SKM-1 treated with dmso at 0.1 percent for 144 hours (cell line): ENCODE data around the gene CD209.
"Not testable (repeated sequence)": the region's sequence is repeated elsewhere in the genome, so short reads cannot be mapped to it uniquely, and the experiment has no call there.

Experiments used
- DNase-seq: peaks from one replicate; lab custom pipeline; 2025; ENCODE audit not compliant: unreplicated experiment; lab: John Stamatoyannopoulos, UW

The CD209 gene

DNA sequence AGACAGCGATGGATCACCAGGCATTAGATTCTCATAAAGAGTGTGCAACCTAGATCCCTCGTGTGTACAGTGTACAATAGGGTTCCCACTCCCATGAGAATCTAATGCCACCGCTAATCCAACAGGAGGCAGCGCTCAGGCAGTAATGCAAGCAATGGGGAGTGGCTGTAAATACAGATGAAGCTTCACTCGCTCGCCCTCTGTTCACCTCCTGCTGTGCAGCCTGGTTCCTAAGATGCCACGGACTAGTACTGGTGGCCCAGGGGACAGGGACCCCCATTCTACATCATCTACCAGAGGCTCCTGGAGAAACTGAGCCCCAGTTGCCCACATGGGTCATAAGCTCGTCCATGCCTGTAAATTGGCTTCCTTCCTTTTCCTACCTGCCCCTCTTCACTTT is 23.7 kb upstream of the CD209 start:
- no peak for DNase-seq

DNA sequence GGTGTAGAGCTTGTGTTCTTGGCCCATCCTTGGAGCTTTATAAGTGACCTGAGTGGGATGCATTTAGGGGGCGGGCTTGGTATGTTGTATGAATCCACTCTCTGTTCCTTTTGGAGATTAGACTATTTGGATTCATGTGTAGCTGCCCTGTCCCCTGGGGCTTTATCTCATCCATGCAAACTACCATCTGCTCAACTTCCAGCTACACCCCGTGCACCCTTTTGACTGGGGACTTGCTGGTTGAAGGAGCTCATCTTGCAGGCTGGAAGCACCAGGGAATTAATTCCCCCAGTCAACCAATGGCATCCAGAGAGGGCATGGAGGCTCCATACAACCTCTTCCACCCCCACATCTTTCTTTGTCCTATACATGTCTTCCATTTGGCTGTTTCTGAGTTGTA is 21.8 kb upstream of the CD209 start:
- no peak for DNase-seq

DNA sequence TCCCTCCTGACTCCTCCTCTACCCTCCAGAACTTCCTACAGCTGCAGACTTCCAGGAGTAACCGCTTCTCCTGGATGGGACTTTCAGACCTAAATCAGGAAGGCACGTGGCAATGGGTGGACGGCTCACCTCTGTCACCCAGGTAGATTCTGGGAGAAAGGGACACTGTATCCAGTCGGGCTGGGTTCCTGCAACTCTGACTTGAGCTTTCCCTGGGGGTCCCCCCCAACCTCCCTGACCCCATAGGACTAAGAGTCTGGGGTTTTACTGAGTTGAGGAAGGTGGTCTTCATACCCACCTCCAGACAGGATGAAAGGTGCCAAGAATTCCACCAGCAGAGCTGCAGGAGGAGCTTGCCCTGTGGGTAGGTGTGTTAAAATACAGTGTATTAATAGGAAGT is 20.2 kb upstream of the CD209 start:
- DNase-seq = no peak

DNA sequence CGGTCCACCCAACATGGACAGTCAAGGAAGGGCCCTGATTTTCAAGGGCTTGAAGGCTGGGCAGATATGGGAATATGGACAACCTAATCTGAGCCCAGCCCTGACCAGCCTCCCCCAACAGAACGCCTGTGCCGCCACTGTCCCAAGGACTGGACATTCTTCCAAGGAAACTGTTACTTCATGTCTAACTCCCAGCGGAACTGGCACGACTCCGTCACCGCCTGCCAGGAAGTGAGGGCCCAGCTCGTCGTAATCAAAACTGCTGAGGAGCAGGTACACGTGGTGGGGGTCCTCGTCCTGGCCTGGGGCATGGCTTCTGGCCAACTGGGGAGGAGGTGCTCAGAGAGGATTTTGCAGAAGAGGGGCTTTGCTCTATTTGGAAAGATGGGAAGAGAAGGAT is 19.2 kb upstream of the CD209 start:
- no peak for DNase-seq

DNA sequence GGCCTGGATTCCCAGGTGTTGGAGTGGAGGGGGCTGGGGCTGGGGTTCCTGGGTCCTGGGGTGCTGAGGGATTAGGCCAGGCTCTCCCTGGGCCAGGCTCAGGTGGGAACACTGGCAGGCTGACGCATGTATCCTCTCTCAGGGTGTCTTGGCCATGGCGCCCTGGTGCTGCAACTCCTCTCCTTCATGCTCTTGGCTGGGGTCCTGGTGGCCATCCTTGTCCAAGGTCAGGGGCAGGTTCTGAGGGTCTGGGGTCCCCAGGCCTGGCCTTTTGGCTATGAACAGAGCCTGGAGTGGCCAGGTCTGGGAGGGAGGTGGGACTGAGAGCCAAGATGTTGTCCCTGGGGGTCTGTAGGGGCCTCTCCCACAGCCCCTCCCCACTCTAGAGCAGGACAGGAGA is 17.7 kb upstream of the CD209 start:
- DNase-seq = not testable (repeated sequence)

DNA sequence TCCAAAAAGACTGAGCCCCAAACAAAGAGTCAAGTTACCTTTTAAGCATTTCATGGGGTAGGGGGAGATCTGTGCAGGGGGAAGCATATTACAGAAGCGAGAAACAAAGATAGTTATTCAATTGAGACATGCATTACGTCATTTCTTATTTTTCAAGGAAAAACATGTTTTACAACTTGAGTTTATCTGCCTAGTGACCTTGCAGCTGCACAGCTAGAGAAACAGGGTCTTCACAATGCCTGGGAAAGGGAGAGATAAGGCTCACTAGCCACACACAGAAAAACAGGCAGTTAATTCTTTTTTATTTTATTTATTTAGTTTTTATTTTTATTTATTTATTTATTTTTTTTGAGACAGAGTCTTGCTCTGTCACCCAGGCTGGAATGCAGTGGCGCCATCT is 16.8 kb upstream of the CD209 start:
- not testable (repeated sequence) for DNase-seq

DNA sequence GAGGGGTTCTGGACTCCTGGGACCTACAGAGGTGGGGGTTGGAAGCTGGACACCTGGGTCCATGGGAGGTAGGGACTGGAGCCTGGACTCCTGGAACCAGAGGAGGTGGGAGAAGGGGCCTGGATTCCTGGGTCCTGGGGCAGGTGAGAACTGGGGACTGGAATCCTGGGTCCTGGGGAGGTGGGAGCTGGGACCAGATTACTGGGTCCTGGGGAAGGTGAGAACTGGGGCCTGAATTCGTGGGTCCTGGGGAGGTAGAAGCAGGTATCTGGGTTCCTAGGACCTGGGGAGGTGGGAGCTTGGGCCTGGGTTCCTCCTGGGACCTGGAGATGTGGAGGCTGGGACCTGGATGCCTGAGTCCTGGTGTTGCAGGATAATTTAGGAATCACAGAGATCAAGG is 16.4 kb upstream of the CD209 start:
- no peak for DNase-seq

DNA sequence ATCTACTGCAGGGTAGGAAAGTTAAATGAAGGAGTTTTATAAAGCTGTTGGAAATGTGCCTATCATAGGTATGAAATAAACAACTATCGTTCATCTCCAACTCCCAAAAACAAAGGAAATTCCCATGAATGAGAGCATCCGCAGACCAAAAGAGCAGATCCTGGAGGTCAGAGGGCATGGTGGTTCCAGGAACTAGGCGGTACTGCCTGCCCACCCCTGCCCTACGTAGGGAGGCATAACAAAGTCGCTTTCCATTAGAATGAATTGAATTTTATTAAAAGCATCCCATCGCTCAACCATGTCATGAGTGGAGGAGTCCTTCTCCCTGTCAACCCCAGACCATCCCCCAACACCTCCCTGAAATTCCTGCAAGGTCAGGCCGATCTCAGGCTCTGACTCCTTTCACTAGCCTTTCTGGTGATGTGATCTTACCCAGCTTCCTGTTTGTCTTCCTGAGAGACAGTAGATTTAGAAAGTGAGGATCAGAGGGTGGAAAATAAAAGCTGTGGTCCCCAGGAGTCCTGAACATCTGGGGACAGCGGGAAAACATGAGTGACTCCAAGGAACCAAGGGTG is 15.5 kb upstream of the CD209 start, which contains the start of gene CLEC4M:
TSS of gene CLEC4M (plus strand) at position 525 of the 575 bp plus-strand sequence. CDS start at position 549, 24 bp downstream.
- no peak for DNase-seq

DNA sequence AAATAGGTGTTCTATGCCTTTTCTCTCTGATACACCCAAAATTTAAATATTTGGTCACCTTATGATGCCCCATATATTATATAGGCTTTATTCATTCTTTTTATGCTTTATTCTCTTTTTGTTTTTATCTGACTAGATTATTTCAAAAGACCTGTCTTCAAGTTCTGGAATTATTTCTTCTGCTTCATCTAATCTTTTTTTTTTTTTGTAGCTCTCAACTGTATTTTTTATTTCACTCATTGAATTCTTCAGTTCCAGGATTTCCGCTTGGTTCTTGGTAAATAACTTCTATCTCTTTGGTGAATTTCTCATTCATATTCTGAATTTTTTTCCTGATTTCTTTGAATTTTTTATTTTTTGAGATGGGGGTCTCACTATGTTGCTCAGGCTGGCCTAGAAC is 11.8 kb upstream of the CD209 start:
- DNase-seq = no peak

DNA sequence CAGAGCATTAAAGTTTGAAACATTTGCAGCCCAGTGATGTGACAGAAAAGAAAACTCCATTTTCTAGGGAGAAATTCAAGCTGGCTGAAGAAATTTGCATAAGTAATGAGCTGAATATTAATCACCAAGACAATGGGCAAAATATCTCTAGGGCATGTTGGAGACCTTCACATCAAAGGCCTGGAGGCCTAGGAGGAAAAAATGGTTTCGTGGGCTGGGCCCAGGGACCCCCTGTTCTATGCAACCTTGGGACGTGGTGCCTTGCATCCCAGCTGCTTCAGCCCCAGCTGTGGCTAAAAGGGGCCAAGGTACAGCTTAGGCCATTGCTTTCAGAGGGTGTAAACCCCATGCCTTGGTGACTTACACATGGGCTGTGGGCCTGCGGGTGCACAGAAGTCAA is 10.0 kb upstream of the CD209 start:
- DNase-seq = no peak

DNA sequence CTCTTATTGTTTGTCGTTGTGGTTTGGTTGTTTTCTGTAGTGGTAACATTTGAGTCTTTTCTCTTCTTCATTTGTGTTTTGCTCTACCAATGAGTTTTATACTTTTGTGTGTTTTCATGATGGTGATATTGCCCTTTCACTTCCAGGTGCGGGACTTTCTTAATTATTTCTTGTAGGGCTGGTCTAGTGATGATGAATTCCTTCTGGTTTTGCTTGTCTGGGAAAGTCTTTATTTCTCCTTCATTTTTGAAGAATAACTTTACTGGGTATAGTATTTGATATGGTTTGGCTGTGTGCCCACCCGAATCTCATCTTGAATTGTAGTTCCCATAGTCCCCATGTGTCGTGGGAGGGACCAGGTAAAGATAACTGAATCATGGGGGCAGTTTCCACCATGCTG is 8.9 kb upstream of the CD209 start:
- DNase-seq = no peak

DNA sequence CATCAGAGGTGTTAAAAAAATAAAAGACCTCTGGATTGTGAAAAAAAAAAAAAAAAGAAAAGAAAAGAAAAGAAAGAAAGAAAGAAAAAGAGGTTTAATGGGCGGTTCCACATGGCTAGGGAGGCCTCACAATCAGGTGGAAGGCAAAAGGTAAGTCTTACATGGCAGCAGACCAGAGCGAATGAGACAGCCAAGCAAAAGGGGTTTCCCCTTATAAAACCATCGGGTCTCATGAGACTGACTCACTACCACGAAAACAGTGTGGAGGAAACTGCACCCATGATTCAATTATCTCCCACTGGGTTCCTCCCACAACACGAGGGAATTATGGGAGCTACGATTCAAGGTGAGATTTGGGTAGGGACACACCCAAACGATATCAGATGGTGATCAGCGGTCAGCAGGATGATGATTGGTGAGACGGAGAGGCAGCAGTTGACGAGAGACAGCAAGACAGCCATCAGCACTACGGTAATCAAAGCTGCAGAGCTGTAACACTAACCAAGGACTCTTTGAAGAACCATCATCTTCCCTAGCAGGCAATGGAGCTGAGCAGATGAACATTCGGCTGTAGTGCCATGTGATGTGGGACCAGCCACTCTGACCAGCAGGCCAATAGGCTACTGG is 3.9 kb upstream of the CD209 start:
- DNase-seq = no peak

DNA sequence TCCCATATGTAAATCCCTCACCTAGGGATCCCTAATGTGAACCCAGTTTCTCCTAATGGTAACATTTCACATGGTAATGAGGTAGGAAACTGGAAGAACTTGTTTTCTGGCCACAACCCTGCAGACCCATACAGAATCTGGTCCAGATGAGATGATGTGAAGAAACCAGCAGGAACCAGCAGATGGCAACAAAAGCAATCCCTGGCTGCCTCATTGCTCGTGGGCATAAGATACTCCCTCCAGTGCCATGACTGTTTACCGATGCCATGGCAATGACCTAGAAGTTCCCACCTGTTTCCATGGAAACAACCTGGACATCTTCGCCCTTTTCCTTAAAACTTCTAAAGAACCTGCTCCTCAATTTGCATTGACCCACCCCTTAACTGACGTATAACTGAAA is 1.4 kb upstream of the CD209 start:
- DNase-seq = no peak

DNA sequence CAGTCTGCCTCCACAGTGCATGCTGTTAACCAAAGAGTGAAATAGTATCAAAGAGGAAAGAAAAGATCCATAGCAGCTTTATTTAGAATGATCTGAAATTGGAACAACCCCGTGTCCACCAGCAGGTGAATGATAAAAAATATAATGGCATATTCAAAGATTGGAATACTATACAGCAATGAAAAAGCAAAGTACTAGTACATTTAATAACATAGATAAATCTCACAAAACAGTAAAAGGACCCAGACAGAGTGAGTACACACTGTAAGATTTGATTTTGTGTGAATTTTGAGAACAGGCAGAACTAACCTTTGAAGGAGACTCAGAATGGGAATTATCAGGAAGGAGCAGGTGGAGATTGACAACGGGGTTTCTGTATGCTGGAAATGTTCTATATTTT is 837 bp upstream of the CD209 start:
- no peak for DNase-seq

DNA sequence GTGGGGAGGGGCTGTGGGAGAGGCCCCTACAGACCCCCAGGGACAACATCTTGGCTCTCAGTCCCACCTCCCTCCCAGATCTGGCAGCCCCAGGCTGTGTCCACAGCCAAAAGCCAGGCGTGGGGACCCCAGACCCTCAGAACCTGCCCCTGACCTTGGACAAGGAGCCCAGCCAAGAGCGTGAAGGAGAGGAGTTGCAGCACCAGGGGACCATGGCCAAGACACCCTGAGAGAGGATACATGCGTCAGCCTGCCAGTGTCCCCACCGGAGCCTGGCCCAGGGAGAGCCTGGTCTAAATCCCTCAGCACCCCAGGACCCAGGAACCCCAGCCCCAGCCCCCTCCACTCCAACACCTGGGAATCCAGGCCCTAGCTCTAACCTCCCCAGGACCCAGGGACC is 1.0 kb downstream of the CD209 start:
- DNase-seq = not testable (repeated sequence)

DNA sequence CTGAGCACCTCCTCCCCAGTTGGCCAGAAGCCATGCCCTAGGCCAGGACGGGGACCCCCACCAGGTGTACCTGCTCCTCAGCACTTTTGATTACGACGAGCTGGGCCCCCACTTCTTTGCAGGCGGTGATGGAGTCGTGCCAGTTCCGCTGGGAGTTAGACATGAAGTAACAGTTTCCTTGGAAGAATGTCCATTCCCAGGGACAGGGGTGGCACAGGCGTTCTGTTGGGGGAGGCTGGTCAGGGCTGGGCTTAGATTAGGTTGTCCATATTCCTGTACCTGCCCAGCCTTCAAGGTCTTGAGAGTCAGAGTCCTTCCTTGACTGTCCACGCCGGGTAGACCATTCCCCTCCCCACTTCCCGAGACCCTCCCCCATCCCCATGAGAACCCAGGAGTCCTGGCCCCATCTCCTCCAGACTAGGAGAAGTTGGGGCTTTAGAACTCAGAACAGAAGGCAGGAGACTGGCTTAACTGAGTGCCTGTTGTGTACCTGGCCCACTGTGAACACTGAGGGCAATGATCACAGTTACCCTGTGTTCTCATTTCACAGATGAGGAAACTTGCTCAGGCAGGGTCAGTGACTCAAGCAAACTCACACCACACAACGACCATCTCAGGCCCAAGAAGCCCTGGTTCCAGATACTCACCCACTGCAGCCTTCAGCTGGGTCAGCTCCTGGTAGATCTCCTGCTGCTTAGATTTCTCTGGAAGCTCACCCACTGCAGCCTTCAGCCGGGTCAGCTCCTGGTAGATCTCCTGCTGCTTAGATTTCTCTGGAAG is 2.3 kb downstream of the CD209 start:
- DNase-seq = no peak

DNA sequence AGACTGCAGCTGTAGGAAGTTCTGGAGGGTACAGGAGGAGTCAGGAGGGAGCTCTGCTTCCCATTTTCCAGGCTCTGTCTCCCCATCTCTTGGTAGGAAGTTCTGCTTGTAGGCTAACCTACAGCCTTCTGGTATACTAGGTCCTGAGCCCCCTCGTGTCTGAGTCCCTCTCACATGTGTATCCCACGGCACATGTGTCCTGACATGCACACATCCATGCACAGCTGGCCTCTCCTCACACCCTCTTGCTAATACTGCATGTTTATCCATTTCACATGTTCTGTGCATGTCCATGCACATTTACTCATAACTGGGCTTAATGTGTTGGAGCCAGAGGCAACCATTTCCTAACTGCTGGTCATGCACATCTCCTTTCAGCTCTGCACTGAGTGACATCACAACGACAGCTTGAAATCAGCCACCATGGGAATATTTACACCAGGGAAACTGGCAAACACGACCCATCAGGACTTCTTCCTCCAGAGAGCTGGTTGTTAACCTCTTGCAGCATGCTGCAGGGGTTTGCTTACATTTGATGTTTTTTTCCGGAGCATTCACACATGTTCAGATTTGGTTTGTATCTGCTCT is 3.0 kb downstream of the CD209 start:
- DNase-seq = no peak

DNA sequence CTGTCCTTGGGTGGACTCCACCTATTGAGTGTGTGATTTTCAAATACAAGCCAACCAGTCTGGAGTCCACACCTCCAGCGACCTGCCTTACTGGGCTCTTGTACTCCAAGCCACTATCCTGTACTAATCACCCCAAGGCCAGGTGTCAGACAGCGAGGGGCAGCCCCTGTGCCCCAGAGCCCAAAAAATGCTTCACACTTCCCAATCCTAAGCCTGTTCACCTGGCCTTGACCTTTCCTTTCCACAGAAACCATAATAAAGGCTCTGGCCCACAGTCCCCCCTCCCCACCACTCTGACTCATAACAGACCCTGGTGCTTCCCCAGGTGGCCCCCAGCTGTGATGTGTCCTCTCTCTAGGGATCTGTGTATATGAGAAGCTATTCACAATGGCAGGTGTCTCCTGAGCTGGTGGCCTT is 3.9 kb downstream of the CD209 start:
- no peak for DNase-seq

DNA sequence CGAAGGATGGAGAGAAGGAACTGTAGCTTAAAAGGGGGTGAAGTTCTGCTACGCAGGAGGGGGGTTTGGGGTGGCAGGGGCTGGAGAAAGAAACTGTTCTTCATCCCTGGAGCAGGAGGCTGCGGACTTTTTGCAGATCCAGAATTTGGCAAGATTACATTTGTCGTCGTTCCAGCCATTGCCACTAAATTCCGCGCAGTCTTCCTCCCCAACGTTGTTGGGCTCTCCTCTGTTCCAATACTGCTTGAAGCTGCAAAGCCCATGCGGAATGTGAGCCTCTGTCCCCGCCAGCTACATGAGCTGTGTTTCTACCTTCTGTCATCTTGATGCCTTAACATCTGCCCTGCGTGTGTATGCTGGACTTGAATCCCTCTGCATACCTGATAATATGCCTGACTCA is 4.3 kb downstream of the CD209 start:
- DNase-seq = no peak

DNA sequence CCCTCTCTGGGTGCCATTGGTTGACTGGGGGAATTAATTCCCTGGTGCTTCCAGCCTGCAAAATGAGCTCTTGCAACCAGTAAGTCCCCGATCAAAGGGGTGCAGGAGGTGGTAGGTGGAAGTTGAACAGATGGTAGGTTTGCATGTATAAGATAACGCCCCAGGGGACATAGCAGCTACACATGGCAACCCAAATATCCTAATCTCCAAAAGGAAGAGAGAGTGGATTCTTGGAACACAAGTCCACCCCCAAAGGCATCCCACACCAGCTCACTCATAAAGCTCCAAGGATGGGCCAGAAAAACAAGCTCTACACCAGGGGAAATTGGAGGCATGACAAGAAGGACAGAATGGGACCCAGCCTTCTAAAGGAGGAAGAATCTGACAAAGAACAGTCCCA is 4.8 kb downstream of the CD209 start:
- no peak for DNase-seq

DNA sequence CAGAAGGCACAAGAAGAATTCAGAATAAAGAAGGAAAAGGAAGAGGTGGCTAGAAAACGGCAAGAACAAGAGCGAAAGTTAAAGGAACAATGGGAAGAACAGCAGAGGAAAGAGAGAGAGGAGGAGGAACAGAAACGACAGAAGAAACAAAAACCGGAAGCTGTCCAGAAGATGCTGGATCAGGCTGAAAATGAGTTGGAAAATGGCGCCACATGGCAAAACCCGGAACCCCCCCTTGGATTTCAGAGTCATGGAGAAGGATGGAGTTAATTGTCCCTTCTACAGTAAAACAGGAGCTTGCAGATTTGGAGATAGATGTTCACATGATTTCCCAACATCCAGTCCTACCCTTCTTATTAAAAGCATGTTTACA is 6.7 kb downstream of the CD209 start:
- DNase-seq = no peak
